Activated CD4-positive, alpha-beta T cell treated with anti-CD3 and anti-CD28 coated beads, Interleukin-2, amount 10 ng/mL, durations not matched to agents 7 days and 5 days (primary cell): Measurements from ENCODE around the gene HSD11B1L. TPM values are rescaled to one million over a fixed set of nuclear protein-coding genes. Genes with fewer than 3 reads are reported as not detected.
"Not testable (repeated sequence)": the region's sequence is repeated elsewhere in the genome, so short reads cannot be mapped to it uniquely, and the experiment has no call there.

Experiments
- CTCF ChIA-PET: fragments of 350-600 bp; sonication (Branson Sonifier 250); formaldehyde crosslinking; loops from one replicate; lab custom pipeline; 2021; ENCODE audit warnings: antibody characterized with exemption; lab: Charles Lee
- POLR2A ChIA-PET: fragments of 350-600 bp; sonication (Branson Sonifier 250); formaldehyde crosslinking; loops from one replicate; lab custom pipeline; 2021; ENCODE audit warnings: antibody characterized with exemption; lab: Charles Lee
- DNase-seq: peaks from one replicate; pipeline ENCODE4 v3.0.0-alpha.2; 2020
- H3K27ac Mint-ChIP-seq: one replicate; pipeline ENCODE4 v1.8.0; 2021; ENCODE audit warnings: mild to moderate bottlenecking, moderate library complexity, mixed read lengths
- H3K27me3 Mint-ChIP-seq: one replicate; pipeline ENCODE4 v1.8.0; 2021; ENCODE audit warnings: mixed read lengths
- H3K36me3 Mint-ChIP-seq: one replicate; pipeline ENCODE4 v1.8.0; 2021; ENCODE audit warnings: low read depth, mixed read lengths
- H3K4me1 Mint-ChIP-seq: one replicate; pipeline ENCODE4 v1.8.0; 2021; ENCODE audit warnings: mixed read lengths
- H3K4me3 Mint-ChIP-seq: one replicate; pipeline ENCODE4 v1.8.0; 2021; ENCODE audit warnings: mild to moderate bottlenecking, moderate library complexity, mixed read lengths
- H3K9me3 Mint-ChIP-seq: one replicate; pipeline ENCODE4 v1.8.0; 2021; ENCODE audit warnings: mixed read lengths
- total RNA-seq, 2 experiments: library from RNA; stranded (reverse); gene quantifications; one replicate each; pipeline ENCODE4 v1.2.3, GENCODE V29; 2021

The HSD11B1L gene
- total RNA-seq, 2 experiments from 2014 or later = 2.0 TPM

DNA sequence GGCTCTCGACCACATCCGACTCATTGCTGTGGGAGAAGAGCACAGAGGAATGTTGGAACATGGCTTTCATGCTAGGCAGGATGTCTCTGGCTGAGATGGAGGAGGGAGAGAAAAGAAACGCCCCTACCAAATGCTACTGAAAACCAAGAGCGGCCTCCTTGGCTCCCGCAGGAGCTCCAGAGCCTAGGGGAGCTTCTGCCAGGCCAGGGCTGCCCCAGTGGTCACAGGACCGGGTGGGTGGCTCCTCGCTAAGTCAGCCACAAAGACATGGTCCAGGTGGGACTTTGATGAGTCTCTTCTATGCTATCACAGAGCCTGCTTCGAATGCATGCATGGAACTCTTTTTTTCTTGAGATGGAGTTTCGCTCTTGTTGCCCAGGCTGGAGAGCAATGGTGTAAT, 32.4 kb downstream of the HSD11B1L start:
- no peak overlapping the region for H3K4me3 Mint-ChIP-seq
- no peak for DNase-seq
- no peaks in the 10 kb centered on the region for H3K9me3 Mint-ChIP-seq
- peaks cover 19% of the 10 kb centered on the region for H3K4me1 Mint-ChIP-seq
- ChIA-PET CTCF (interaction anchor here (1.2 to 2.9 kb wide), 4 partner anchors 7 to 91 kb away, joined by 3 to 16 read pairs (median 7); partner anchors contain the start of genes CATSPERD and RPL36), POLR2A (no interaction called here)
- H3K27me3 Mint-ChIP-seq = no peaks in the 10 kb centered on the region
- H3K27ac Mint-ChIP-seq = no peak overlapping the region
- H3K36me3 Mint-ChIP-seq = peaks cover 19% of the 10 kb centered on the region

DNA sequence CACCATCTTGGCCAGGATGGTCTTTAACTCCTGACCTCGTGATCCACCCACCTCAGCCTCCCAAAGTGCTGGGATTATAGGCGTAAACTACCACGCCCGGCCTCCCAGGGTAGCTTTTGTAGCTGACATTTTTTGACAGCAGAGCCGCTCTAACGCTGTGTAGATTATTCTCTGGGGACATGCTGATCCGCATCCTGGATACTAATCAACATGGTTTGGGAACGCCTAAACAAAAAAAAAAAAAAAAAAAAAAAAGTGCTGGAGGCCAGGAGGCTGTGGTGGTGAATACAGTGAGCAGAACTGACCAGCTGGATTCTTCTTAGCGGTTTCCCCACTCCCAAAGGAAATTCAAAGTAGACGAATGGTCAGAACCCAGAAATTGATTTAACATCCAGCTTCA, 34.0 kb downstream of the HSD11B1L start:
- DNase-seq = no peak
- Mint-ChIP-seq H3K27me3 (no peaks in the 10 kb centered on the region), H3K4me1 (peaks cover 28% of the 10 kb centered on the region), H3K27ac (no peak overlapping the region), H3K4me3 (no peak overlapping the region), H3K9me3 (no peaks in the 10 kb centered on the region), H3K36me3 (peaks cover 27% of the 10 kb centered on the region)
- ChIA-PET POLR2A (no interaction called here), CTCF (interaction anchor here (0.8 to 1.6 kb wide), 2 partner anchors 24 to 28 kb away, joined by 3 to 10 read pairs; no protein-coding TSS in a partner anchor)

DNA sequence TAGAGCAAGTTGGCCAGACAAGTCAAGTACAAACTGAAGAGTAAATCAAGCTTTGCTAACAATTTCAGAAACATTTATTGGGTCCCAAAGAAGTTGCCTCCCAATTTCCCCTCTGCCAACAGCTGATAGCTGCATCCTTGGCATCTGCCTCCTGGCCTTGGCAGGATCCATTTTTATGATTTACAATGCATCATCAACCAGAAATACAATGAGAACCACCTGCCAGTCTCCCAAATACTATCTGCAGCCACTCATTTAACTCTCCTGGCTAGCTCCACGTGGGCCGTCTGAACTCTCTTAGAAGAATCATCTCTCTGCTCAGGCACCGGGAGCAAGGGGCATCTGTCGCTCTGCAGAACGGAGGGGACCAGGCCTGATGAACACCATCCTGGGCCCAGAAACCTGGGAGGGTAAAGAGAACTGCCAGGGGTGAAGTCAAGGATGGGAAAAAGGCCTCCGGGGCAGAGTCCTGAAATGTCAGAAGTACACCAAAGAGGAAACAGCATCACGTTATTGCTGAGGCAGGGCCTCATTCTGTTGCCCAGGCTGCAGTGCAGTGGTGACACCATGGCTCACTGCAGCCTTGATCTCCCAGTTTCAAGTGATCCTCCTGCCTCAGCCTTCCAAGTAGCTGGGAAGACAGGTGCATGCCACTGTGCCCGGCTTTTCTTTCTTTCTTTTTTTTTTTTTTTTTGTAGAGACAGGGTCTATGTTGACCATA, 36.5 kb downstream of the HSD11B1L start:
- peaks cover 20% of the 10 kb centered on the region for H3K36me3 Mint-ChIP-seq
- ChIA-PET CTCF (interaction anchor here (0.5 to 2.4 kb wide), 5 partner anchors 26 to 779 kb away, joined by 3 to 6 read pairs (median 4); partner anchors contain the start of gene RPL36), POLR2A (no interaction called here)
- H3K4me3 Mint-ChIP-seq = peak overlapping the region; percentile 96
- H3K9me3 Mint-ChIP-seq = no peaks in the 10 kb centered on the region
- peaks cover 36% of the 10 kb centered on the region for H3K4me1 Mint-ChIP-seq
- H3K27ac Mint-ChIP-seq = peak overlapping the region; percentile 66
- DNase-seq = no peak
- no peaks in the 10 kb centered on the region for H3K27me3 Mint-ChIP-seq

DNA sequence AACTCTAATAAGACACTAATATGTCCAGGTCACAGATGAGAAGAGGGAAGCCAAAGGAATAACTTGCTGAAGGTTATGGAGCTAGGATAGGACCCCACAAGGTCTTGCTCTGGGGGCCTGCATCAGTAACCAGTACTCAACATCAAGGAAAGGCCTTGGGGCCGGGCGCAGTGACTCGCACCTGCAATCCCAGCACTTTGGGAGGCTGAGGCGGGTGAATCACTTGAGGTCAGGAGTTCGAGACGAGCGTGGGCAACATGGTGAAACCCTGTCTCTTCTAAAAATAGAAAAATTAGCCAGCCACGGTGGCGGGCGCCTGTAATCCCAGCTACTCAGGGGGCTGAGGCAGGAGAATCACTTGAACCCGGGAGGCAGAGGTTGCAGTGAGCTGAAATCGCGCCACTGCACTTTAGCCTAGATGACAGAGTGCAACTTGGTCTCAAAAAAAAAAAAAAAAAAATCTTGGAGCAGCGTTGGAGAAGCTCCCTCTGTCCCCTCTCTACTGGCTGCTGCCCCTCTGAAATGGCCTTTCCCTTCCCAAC, 37.3 kb downstream of the HSD11B1L start:
- DNase-seq = no peak

DNA sequence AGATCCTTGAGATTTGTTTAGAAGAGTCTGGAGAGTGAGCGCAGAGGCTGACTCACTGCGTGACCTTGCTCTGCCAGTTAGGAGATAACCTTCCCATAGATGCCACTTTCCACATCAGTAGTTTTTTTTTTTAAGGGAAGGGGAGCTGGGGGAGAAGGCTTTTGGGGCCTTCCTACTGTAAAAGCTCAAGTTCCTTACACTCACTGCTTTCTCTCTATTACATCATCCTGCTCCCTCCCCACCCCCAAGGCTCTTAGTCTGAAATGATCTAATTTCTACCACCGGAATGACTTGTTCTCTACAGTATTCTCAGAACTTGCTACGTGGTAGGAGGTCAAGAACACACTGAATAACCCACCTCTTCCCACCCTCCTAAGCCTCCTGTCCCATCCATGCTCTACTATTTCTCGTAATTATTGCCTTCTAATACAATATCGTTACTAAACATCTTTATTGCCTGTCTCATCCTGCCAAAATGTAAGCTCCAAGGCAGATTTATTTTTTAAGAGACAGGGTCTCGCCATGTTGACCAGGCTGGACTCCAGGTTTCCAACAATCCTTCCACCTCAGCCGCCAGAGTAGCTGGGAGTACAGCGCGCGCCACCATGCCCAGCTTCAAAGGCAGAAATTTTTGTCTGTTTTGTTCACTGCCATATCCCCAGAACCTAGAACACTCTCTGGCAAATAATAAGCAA, 37.9 kb downstream of the HSD11B1L start:
- Mint-ChIP-seq H3K36me3 (peaks cover 18% of the 10 kb centered on the region), H3K4me1 (peaks cover 36% of the 10 kb centered on the region), H3K27me3 (no peaks in the 10 kb centered on the region), H3K27ac (peak overlapping the region; percentile 97), H3K9me3 (no peaks in the 10 kb centered on the region), H3K4me3 (peak overlapping the region; percentile 96)
- ChIA-PET POLR2A (interaction anchor here (0.5 kb wide), 1 partner anchor 18 kb away, joined by 3 read pairs; no protein-coding TSS in a partner anchor), CTCF (interaction anchor here (0.6 to 3.2 kb wide), 6 partner anchors 10 to 85 kb away, joined by 3 to 17 read pairs (median 6); partner anchors contain the start of gene RPL36)
- peak; percentile 56 for DNase-seq

More for the DNA sequence above, 37.3 kb downstream of the HSD11B1L start:
- Mint-ChIP-seq H3K27ac (peak overlapping the region; percentile 97), H3K4me3 (peak overlapping the region; percentile 96), H3K9me3 (no peaks in the 10 kb centered on the region), H3K4me1 (peaks cover 36% of the 10 kb centered on the region), H3K36me3 (peaks cover 20% of the 10 kb centered on the region), H3K27me3 (no peaks in the 10 kb centered on the region)
- ChIA-PET POLR2A (no interaction called here), CTCF (interaction anchor here (0.5 to 3.2 kb wide), 6 partner anchors 10 to 86 kb away, joined by 3 to 17 read pairs (median 6); partner anchors contain the start of gene RPL36)

DNA sequence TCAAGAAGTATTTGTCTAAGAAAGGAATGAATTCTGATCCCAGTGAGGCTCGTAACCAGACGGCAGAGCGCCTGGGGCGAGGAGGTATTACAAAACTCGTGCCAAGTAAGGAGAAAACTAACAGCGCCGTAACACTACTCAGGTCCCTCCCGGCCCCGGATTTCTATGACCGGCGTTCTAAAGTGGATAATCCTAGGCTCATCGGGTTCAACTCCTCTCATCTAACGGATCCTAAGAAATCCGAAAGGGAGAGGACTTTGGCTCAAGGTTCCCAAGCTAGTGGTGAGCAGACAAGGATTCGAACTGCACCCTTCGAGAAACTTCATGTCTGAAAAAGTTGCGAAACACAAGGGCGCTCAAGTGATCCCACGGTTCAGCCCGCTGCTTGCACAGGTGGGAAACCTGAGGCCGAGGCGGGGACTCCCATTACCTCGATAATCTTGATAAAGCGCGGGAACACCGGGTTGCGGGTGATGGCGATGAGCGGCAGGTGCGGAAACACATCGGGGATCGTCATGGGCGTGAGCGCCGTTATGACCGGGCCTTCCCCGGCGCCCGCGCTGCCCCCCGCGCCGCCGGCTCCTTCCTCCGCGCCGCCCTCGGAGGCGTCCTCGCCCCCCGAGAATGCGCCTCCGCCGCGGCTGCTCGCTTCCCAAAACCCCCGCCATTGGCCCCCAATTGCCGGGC, 38.6 kb downstream of the HSD11B1L start:
- DNase-seq = peak; percentile 39
- peak overlapping the region; percentile 97 for H3K27ac Mint-ChIP-seq
- ChIA-PET CTCF (interaction anchor here (0.6 to 3.2 kb wide), 11 partner anchors 11 to 93 kb away, joined by 3 to 17 read pairs (median 5); partner anchors contain the start of gene RPL36), POLR2A (interaction anchor here (0.6 kb wide), 1 partner anchor 30 kb away, joined by 4 read pairs; no protein-coding TSS in a partner anchor)
- peak overlapping the region; percentile 96 for H3K4me3 Mint-ChIP-seq
- no peaks in the 10 kb centered on the region for H3K9me3 Mint-ChIP-seq
- no peaks in the 10 kb centered on the region for H3K27me3 Mint-ChIP-seq
- H3K4me1 Mint-ChIP-seq = peaks cover 33% of the 10 kb centered on the region
- H3K36me3 Mint-ChIP-seq = peaks cover 14% of the 10 kb centered on the region

DNA sequence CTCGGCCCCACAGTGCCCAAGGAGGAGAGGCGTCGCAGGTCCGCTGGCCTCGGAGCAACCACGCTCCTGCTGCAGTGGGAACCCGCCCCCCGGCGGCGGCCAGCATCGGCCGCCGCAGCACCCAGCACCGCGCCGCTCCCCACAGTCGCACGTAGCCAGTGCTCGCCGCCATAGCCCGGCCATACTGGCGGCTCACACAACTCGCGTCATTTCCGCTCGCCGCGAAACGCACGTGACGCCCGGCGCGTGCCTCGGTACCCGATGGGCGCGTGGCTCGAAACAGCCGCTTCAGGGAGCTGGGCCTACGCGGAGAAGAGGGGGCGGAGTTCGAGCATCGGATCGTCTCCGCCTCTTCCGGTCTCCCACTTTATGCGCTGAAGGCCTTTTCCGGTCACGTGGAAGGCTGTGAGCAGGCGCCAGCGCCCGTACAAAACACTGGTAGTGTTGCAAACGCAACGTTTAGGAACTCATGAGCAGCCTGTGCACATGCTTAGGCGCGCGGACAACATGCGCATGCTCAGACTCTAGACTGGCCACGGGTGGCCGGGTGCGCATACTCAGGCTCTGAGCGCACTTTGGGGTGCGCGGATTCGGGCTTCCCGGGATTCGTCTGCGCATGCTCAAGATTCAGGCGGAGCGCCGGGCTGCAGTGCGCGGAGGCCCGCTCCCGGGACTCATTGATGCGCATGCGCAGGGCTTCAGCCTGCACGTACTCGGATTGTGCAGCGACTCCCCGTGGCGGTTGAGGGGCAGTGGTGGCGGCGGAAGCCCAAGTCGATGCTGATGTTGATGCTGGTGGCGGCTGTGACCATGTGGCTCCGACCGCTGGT, 39.3 kb downstream of the HSD11B1L start, which contains the start of the genes CATSPERD and LONP1:
Gene CATSPERD (plus strand): TSS at position 677 of the 830 bp plus-strand sequence. CDS start 101 bp downstream, at position 778.
Gene LONP1 (minus strand): TSS at position 186 of the 830 bp plus-strand sequence. CDS start 14 bp downstream, at position 172.
- Mint-ChIP-seq H3K27ac (peak within 1 kb of the TSS; percentile 97), H3K4me1 (peaks cover 33% of the 10 kb centered on the region), H3K36me3 (peaks cover 14% of the 10 kb centered on the region), H3K27me3 (no peaks in the 10 kb centered on the region), H3K4me3 (peak within 1 kb of the TSS; percentile 96), H3K9me3 (no peaks in the 10 kb centered on the region)
- DNase-seq = peak; percentile 99
- CTCF ChIA-PET = interaction anchor here (0.6 to 3.2 kb wide), 20 partner anchors 8 to 577 kb away, joined by 3 to 17 read pairs (median 4); partner anchors contain the start of genes RPL36, SAFB and SAFB2
- POLR2A ChIA-PET = interaction anchor here (0.6 to 1.3 kb wide), 3 partner anchors 29 to 1895 kb away, joined by 4 to 5 read pairs (median 5); no protein-coding TSS in a partner anchor

DNA sequence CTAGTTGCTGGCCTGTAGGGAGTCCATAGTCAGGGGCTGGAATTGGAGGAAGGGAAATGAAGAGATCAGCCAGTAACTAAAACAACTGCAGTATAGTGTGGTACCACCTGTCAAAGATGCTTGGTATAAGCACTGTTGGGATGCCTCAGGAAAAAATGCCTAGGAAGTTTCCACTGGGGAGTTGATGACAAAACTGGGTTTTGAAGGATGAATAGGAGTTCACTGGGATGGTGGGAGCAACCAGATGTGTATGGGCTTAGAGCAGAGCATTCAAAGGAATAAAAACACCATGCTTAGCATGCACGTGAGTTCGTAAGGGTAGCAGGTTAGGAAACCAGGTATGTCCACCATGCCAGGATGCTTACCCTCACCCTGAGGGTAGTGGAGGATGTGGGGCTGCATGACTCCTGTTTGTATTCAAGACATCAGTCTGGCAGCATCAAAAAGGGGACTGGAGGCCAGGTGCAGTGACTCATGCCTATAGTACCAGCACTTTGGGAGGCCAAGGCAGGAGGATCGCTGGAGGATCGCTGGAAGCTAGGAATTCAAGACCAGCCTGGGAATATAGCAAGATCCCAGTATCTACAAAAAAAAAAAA, 46.7 kb downstream of the HSD11B1L start:
- Mint-ChIP-seq H3K27ac (no peak overlapping the region), H3K9me3 (no peaks in the 10 kb centered on the region), H3K4me1 (no peaks in the 10 kb centered on the region), H3K36me3 (no peaks in the 10 kb centered on the region), H3K4me3 (no peak overlapping the region), H3K27me3 (peaks cover 1% of the 10 kb centered on the region)
- POLR2A ChIA-PET = interaction anchor here (0.7 kb wide), 1 partner anchor 507 kb away, joined by 7 read pairs; no protein-coding TSS in a partner anchor
- CTCF ChIA-PET = no interaction called here
- no peak for DNase-seq

DNA sequence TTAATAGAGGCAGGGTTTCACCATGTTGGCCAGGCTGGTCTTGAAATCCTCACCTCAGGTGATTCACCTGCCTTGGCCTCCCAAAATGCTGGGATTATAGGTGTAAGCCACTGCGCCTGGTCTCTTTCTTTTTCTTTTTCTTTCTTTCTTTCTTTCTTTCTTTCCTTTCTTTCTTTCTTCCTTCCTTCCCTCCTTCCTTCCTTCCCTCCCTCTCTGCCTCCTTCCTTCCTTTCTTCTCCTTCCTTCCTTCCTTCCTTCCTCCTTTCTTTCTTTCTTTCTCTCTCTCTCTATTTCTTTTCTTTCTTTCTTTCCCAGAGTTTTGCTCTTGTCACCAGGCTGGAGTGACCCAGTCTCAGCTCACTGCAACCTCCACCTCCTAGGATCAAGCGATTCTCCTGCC, 52.3 kb downstream of the HSD11B1L start:
- CTCF ChIA-PET = interaction anchor here (2.0 kb wide), 1 partner anchor 10 kb away, joined by 5 read pairs; no protein-coding TSS in a partner anchor
- H3K27me3 Mint-ChIP-seq, DNase-seq, H3K4me1 Mint-ChIP-seq, H3K9me3 Mint-ChIP-seq, H3K27ac Mint-ChIP-seq, H3K4me3 Mint-ChIP-seq, H3K36me3 Mint-ChIP-seq, POLR2A ChIA-PET: not testable (repeated sequence)
